ENCODE measurements around the gene AHRR.

Gene AHRR

GRCh38 chr5:427415-428087, 106.0 kb downstream of the AHRR start:
- DNase-seq (ENCODE audit: low read depth) = no peak
- H3K4me3 ChIP-seq (ENCODE audit: low read depth, low read length) = no peak overlapping the region
- TF ChIP-seq CTCF (IDR thresholded peaks at IDR 0.05; ENCODE audit: insufficient read depth, low read depth, low read length, missing control alignments) = no peak

DNA sequence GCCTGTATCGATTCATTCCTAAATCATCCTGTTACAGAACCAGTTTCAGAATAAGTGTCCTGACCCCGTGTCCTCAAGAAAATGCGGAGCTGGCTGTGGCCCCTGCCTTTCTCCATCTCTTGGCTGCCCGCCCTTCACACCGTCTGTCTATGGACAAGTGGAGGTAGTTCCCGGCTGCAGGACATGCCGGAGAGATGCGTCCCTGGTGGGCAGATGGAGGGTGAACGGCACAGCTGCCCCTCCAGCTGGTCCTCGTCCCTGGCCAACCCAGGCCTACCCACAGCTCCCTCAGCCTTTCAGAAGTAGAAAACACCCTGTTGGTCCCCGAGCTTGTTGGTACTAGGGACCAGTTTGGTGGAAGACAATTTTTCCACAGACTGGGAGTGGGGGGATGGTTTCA, 106.7 kb downstream of the AHRR start:
- no peak overlapping the region for H3K4me3 ChIP-seq (ENCODE audit: low read depth, low read length)
- DNase-seq (ENCODE audit: low read depth) = no peak
- TF ChIP-seq CTCF (IDR thresholded peaks at IDR 0.05; ENCODE audit: insufficient read depth, low read depth, low read length, missing control alignments) = no peak

GRCh38 chr5:428754-429452, 107.4 kb downstream of the AHRR start:
- TF ChIP-seq CTCF (IDR thresholded peaks at IDR 0.05; ENCODE audit: insufficient read depth, low read depth, low read length, missing control alignments) = no peak
- DNase-seq (ENCODE audit: low read depth) = no peak
- H3K4me3 ChIP-seq (ENCODE audit: low read depth, low read length) = no peak overlapping the region

GRCh38 chr5:429453-430188, 108.1 kb downstream of the AHRR start:
- no peak for TF ChIP-seq CTCF (IDR thresholded peaks at IDR 0.05; ENCODE audit: insufficient read depth, low read depth, low read length, missing control alignments)
- H3K4me3 ChIP-seq (ENCODE audit: low read depth, low read length) = no peak overlapping the region
- no peak for DNase-seq (ENCODE audit: low read depth)

DNA sequence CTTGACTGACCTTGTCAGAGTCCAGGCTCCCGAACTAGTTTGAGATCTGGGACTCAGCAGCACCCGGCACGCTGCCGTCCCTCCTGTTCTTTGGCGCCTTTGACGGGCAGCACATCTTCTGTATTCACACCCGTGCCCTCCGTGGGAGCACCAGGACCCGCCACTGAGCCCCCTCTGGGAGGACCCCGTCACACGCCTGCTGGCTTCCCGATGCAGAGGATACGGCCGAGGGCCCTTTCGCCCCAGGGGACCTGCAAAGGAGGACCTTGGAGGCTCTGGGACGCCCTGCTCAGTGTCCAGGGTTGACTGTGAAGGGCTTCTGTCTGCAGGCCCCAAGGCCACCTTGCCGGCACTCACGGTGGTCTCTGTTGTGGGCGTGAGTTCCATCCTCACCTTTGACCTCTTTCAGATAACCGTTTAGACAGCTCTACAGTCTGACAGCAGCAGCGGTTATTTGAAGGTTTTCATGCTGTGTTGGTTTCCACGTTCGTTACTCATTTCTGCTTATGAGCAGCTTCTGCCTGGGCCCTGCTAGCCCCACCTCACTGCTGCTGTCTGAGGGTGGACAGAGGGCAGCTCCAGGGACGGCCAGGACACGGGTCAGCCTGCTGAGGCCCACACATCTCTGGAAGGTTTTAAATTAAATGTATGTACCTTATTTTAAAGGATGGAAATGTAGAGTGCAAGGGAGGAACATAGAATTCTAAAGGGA, 108.9 kb downstream of the AHRR start:
- TF ChIP-seq CTCF (IDR thresholded peaks at IDR 0.05; ENCODE audit: insufficient read depth, low read depth, low read length, missing control alignments) = no peak
- DNase-seq (ENCODE audit: low read depth) = no peak
- no peak overlapping the region for H3K4me3 ChIP-seq (ENCODE audit: low read depth, low read length)

DNA sequence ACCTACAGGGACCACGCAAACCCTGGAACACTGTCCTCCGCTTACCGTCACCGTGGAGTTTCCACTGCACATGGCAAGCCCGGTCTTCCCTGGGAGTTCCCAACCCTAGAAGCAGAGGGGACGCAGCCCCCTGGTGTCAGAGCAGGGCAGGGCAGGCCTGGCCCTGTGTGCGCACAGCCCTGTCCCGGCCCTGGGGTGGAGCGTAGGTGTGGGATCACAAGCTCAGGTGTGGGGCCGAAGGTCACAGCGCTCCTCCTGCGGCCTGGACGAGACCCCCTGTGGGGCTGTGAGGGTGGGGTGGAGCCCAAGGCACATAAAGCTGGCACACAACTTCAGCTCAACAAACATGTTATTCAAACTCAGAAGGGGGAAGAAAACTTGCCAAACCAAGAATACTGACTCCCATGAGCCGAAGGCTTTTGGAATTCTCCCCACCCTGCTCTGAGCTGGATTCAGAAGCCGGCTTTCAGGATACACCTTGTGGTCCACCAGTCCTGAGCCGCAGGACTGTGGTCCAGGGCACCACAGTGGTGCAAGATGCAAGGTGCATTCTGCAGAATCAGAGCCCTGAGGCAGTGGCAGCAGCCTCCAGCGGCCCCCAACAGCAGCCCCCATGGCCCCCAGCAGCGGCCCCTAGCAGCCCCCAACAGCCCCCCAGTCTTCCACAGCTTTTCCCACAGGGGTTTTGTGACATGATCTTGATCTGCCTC, 109.6 kb downstream of the AHRR start:
- peak; percentile 88 for TF ChIP-seq CTCF (IDR thresholded peaks at IDR 0.05; ENCODE audit: insufficient read depth, low read depth, low read length, missing control alignments)
- no peak overlapping the region for H3K4me3 ChIP-seq (ENCODE audit: low read depth, low read length)
- peak; percentile 75 for DNase-seq (ENCODE audit: low read depth)
